ENCODE results near the gene ULBP2.
"Not testable (repeated sequence)": the region's sequence is repeated elsewhere in the genome, so short reads cannot be mapped to it uniquely, and the experiment has no call there.

Gene ULBP2

DNA sequence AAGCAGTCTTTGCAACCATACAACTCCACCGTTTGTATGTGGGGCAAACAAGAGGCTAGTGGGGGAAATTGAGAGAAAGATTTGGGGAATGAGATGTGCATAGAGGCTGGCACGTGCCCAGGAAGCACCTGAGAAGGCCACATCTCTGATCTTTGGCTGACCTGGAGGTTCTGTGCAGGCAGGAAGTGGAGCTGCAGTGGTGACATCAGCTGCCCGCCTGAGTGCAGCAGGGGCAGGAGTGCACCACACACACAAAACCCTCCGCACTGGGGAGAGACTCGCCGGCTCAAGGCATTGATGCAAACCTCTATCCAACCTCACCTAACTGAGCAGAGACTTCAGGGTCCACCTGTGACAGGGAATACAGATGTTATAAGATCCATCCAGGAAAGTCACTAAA lies 32.6 kb downstream of the ULBP2 start:
- not testable (repeated sequence) for DNase-seq

DNA sequence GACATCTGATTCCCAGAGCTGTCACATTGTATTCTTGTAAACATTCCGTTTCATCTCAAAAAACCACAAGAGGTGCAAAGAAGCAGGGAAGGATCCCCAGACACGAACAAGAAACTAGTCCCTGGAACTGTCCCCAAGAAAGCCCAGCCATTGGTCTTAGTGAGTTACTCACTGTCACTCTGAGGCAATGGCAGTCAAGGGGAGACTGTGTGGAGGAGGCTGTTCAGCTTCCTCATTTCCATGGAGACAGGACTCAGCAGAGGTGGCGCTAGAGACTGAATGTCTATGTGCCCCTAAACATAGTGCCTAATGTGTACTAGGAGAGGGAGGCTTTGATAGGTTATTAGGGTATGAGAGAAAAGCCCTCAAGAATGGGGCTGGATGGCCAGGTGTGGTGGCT lies 33.0 kb downstream of the ULBP2 start:
- no peak for DNase-seq

DNA sequence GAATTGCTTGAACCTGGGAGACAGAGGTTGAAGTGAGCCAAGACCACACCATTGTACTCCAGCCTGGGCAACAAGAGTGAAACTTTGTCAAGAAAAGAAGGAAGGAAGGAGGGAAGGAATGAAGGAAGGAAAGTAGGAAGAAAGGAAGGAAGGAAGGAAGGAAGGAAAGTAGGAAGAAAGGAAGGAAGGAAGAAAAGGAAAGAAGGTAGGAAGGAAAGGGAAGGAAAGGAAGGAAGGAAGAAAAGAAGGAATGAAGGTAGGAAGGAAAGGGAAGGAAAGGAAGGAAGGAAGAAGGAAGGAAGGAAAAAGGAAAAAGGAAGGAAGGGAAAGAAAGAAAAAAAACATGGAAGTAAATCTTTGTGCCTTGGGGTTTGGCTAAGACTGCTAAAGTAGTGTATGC lies 33.6 kb downstream of the ULBP2 start:
- DNase-seq = no peak

DNA sequence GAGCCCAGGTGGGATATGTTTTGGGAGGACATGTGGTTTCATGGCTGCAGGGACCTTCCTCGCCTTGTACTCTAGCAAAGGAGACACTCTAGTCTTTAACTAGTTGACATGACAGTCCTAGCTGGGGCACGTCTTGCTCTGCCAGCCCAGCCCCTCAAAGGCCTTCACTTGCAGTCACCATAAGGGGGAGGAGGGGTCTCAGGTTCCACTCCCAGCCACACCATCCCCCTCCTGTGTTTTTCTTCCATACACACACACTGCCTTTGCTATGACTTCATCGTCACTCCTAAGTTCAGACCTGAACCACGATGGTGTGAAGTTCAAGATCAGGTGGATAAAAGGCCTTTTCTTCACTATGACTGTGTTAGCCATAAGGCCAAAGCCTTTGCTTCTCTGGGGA lies 35.4 kb downstream of the ULBP2 start:
- DNase-seq = no peak

DNA sequence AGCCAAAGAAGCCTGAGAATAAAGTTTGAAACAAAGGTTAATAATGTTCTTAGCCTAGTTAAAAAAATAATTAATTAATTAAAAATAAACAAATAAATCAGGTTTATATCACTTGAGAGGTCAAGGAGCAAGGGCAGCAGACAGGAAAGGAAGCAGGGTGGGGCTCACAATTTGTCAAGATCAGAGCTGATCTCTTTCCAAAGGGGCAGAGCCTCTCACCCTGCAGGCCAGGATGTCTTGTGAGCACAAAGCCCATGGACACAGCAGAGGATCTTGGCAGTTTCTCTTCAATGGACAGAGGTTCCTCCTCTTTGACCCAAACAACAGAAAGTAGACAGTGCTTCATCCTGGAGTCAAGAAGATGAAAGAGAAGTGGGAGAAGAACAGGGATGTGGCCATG lies 36.8 kb downstream of the ULBP2 start:
- DNase-seq = no peak

DNA sequence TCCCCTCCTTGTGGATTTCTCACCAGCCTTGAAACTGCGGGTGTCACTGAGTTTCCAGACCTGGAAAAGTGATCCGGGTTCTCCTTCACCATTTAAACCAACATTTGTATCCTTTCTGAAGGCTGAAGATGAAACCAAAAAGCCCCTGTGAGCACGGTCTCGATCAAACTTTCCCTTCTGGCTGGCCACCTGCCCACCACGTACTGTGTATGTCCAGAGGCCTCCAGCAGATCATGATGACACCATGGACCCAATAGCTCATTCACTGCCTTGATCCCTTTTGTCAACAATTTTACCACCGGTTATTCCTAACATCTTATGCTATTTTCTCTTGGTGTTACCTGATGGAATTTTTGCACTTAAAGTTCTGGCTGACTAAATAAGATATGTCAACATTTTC lies 37.5 kb downstream of the ULBP2 start:
- no peak for DNase-seq

DNA sequence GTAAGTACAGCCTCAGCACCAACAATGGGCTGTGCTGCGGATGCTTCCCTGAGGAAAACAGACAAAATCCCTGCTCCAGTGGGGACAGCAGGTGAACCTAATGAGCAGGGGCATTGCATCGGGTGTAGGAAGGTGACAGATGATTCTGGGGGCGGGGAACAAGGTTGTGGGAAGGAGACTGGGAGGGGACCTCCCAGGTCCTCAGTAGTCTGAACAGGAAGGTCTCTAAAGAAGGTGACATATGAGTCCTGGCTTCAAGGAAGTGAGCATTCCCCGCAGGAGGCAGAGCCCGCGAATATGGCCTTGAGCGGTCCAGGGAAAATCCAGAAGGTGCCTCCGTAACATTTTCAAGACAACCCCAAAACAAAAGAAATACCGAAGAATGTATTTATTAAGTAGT lies 41.3 kb downstream of the ULBP2 start:
- no peak for DNase-seq

DNA sequence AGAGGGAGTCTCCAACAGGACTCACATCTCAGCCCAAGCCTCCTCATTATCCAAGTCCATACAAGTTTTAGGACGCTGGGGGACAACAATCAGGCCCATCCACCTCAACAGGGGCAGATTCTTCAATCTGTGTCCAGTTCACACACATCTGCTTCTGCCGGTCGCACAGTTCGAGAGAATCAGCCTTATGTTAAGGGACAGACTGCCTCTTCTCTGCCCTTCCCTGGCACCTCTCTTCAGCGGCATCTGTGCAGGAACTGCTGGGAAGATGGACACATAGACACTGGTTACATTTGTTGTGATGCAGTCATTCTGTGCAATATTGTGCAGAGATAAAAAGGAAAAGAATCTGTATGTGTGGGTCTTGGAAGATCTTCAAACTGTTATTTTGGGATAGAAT lies 43.0 kb downstream of the ULBP2 start:
- no peak for DNase-seq

DNA sequence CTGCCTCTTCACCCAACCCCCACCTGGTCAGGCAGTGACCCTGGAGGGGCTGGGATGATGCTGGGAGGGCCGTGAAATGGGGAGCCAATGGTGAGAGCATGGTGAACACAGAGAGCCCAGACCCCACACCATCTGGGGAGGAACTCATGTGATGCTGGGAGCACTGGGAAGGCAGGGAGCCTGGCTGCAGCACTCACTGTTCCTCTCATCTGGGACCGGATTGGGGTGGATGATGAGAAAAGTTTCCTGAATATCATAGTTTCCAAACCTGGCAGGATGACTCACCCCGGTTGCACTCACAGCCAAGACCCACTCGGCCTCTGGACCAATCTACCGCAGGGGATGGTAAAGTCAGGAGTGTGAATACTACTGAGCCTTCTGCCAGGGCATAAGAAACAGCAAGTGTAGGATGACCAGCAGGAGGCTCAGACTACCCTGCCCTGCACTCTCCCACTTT lies 43.7 kb downstream of the ULBP2 start:
- DNase-seq = no peak

DNA sequence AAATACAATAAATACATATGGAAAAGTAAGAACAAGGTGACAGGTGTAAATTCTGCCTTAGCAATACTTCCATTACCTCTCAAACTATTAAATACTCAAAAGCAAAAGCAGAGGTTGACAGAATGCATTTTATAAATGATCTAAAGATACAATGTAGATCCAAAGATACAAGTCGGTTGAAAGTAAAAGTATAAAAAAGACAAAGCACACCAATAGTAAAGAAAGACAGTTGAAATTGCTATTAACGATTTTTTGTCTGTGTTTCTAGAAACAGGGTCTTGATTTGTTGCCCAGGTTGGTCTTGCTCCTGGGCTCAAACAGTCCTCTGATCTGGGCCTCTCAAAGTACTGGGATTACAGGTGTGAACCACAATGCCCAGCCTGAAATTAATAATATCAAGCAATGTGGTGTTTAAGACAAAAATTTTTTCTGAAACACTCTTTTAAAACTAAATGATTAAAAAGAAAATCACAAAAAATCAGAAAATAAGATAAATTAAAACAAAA lies 45.8 kb downstream of the ULBP2 start:
- DNase-seq = no peak

DNA sequence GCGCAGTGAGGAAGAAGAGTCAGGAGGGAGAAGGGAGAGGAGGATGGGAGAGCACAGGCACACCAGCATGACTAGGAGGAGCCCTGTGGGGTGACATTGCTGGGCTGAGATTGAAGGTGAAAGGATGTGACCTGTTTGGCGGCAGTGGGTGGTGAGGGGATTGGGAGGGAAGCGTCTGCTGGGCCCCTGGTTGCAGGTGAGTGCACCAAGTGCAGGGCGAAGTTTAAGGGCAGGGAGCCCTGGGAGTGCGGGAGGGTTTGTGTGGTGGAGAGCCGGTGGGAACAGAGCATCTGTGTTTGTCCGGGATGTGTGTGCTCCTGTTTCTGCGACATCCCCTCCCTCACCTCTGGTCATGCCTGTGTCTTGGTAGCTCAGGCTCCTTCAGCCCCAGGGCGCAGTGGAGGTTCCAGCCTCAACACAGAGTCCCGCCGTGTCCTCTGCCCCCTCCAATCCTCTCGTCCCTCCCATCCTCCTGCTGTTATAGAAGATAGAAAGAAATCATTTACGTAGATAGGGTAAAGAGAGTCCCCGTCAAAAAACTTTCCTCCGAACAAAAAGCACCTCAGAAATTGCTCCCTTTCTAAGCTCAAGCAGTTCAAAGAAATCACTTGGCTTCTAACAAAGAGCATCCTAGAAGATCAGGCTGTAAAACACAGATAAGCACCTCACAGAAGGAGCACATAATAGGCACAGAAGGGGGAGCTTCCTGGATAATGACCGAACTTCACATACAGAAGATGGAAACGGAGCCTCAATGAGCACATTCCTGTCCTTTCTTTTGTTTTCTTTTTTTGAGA lies 46.9 kb downstream of the ULBP2 start:
- DNase-seq = no peak

DNA sequence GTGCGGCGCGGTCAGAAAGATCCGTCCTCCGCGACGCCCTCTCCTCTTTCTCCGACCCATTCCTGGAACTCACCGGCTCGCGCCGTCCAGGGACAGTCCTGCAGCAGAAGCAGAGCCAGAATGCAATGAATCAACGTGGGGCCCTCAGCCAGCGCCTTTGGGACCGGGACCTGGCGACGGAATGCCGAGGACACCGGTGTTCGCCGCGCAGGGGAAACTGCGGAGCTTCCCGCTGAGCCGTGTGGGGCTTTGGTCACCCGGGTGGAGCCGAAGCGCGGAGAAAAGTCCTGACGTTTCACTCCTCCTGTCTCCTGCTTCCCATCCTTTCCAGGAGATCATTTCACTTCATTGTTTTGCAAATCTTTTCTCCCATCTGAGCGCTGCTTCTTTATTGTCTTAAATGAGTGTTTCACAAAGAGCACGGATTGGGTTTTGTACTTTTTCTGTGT lies 48.4 kb downstream of the ULBP2 start:
- DNase-seq = no peak

DNA sequence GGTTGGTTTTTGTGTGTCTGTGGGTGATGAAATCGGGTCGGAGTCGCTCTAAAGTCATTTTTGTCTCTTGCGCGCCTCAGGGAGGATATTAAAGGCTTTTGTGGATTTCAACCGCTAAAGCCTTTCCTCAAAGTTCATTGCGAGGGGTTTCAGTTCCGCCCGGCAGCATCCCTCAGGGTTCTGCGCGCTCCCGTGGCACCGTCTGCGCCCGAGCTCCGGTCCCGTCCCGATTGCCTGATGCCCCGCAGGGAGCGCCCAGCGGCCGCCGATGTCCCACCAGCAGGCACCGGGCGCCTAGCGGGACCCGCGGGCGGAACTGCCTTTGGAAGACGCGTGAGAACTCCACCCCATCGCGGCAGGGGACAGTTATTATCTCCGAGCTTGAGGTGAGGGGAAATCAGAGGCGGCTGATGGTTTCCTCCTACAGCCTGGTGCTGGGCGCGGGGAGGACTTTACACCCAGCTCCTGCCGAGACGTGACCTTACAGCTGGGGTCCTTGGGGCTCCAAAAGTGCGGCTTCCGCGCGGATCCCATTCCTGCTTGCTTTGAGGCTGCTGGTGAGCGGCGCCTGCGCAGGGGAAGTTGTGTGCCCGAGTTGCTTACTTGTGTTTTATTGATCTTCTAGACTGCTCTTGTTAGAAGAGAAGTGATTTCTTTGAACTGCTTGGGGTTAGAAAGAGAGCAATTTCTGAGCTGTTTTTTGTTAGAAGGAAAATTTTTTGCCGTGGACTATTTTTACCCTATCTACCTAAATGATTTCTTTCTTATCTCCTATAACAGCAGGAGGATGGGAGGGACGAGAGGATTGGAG lies 49.1 kb downstream of the ULBP2 start:
- no peak for DNase-seq

DNA sequence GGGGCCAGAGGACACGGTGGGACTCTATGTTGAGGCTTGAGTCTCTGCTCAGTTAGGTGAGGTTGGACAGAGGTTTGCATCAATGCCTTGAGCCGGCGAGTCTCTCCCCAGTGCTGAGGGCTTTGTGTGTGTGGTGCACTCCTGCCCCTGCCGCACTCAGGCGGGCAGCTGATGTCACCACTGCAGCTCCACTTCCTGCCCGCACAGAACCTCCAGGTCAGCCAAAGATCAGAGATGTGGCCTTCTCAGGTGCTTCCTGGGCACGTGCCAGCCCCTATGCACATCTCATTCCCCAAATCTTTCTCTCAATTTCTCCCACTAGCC lies 49.6 kb downstream of the ULBP2 start:
- not testable (repeated sequence) for DNase-seq

DNA sequence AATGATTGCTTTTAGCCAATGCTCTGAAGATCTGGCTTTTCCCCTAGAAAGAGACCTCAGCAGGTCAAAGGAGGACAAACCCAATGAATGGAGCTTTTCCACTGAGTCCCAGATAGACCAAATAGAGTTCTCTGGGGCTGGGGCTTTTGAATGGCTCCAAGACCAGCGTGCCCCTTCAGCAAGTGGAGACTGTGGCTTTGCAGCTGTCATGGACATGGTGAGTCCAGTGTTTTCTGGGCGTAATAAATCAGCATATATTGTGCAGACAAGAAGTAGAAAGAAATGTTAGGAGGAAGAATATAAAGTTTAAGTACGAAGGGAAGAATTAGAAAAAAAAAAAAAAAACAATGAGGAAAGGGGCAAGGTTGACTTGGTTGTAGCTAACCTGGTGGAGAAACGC lies 50.0 kb downstream of the ULBP2 start:
- DNase-seq = no peak

DNA sequence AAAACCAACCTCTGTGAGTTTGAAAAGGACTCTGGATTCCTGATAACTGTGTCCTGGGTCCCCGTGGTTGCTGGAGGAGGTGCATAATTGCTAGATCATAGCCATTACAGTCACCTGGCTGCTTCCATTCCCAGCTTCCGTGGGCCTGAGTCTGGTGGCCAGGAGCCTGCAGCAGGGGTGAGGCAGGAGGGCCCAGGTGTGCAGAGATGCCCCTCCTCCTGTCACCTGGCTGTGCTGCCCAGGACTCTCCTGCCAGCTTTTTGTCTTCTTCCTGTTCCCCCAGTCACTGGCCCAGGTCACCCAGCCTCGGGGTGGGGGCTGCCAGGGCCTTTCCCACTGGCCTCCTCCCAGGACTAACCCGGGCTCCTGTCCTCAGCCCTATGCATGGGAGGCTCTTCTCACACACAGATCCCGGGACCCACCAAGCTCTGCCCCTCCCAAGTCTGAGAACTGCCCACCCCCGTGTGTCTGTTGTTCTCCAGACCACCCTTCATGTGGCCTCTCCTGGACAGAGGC lies 53.5 kb downstream of the ULBP2 start:
- DNase-seq = no peak

DNA sequence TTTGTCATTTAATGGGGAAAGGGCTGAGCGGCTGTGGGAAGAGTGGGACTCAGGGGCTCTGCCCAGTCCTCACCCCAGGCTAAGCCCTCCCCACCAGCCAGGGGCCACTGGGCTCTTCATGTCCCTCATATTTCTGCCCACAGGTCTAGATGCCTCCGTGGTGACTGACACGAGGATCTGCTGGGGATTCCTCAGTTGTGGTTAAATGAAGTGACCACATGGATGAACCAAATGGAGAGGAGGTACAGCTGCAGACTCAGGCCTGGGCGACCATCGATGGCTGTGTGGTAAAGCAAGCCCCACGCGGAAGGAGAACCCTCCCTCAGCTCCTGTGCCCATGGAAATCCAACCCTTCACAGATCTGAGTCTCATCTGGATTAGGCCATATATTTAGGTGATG lies 54.2 kb downstream of the ULBP2 start:
- DNase-seq = no peak

Data from stimulated activated CD4-positive, alpha-beta T cell treated with anti-CD3 and anti-CD28 coated beads, Interleukin-4, amount 100 ng/mL, for 4 hours (primary cell).